Smooth muscle cell (in vitro differentiated cells): ENCODE data around the gene LYL1. TPM values are rescaled to one million over a fixed set of nuclear protein-coding genes. Genes with fewer than 3 reads are reported as not detected.

ENCODE experiments used
- DNase-seq: peaks from one replicate; lab custom pipeline; 2025; ENCODE audit not compliant: unreplicated experiment; lab: John Stamatoyannopoulos, UW
- H2AFZ ChIP-seq: fragments of 200-600 bp; sonication (generic); 2 replicates; pipeline ENCODE4 v1.6.0; 2016; ENCODE audit warnings: antibody characterized with exemption, low read depth, mild to moderate bottlenecking
- H3F3A ChIP-seq: fragments of 200-600 bp; sonication (generic); 2 replicates; pipeline ENCODE4 v1.6.0; 2017; ENCODE audit warnings: antibody characterized with exemption, low read depth
- H3K27ac ChIP-seq: fragments of 200-600 bp; sonication (generic); 2 replicates; pipeline ENCODE4 v1.5.1; 2016; ENCODE audit warnings: low read depth, mild to moderate bottlenecking
- H3K27me3 ChIP-seq: fragments of 200-600 bp; sonication (generic); 2 replicates; pipeline ENCODE4 v1.6.1; 2016; ENCODE audit warnings: low read depth, mild to moderate bottlenecking
- H3K36me3 ChIP-seq: fragments of 200-600 bp; sonication (generic); 2 replicates; pipeline ENCODE4 v1.5.1; 2016; ENCODE audit warnings: low read depth
- H3K4me1 ChIP-seq: fragments of 200-600 bp; sonication (generic); 2 replicates; pipeline ENCODE4 v1.5.1; 2016; ENCODE audit warnings: low read depth
- H3K4me2 ChIP-seq: fragments of 200-600 bp; sonication (generic); 2 replicates; pipeline ENCODE4 v1.6.0; 2016; ENCODE audit warnings: mild to moderate bottlenecking
- H3K4me3 ChIP-seq: fragments of 200-600 bp; sonication (generic); 2 replicates; pipeline ENCODE4 v1.5.1; 2016; ENCODE audit warnings: mild to moderate bottlenecking
- H3K79me2 ChIP-seq: fragments of 200-600 bp; sonication (generic); 2 replicates; pipeline ENCODE4 v1.6.0; 2016; ENCODE audit warnings: low read depth, mild to moderate bottlenecking
- H3K9ac ChIP-seq: fragments of 200-600 bp; sonication (generic); 2 replicates; pipeline ENCODE4 v1.6.0; 2016; ENCODE audit warnings: low read depth
- H3K9me3 ChIP-seq: fragments of 200-600 bp; sonication (generic); replicated peaks from 2 replicates; pipeline ENCODE4 v1.5.1; 2016; ENCODE audit warnings: low read depth
- H4K20me1 ChIP-seq: fragments of 200-600 bp; sonication (generic); 2 replicates; pipeline ENCODE4 v1.6.0; 2016; ENCODE audit warnings: low read depth
- CTCF ChIP-seq: fragments of 200-600 bp; sonication (generic); IDR thresholded peaks from 2 replicates; pipeline ENCODE4 v1.5.1; 2017; ENCODE audit warnings: borderline replicate concordance, mild to moderate bottlenecking, antibody characterized with exemption; ENCODE audit not compliant: insufficient read depth, poor library complexity, severe bottlenecking
- WGBS: methylation state at CpG from one replicate; pipeline ENCODE4 v1.1.7; 2016; ENCODE audit warnings: low lambda C conversion rate; 5-methylcytosine and 5-hydroxymethylcytosine counted together
- polyA plus RNA-seq: library from polyadenylated mRNA; unstranded; fragments of >200 nt; fragmentation: Nextera tagmentation; extraction: Ambion mirVana; gene quantifications from 2 replicates; pipeline ENCODE4 v1.2.1, GENCODE V29; 2016
- total RNA-seq: library from RNA; depleted of rRNA; stranded (reverse); fragments of >200 nt; gene quantifications from 2 replicates; pipeline ENCODE4 v1.2.3, GENCODE V29; 2014

LYL1 gene
- total and polyA plus RNA-seq, 2 experiments from 2014 or later: 2.8 to 3.2 TPM

GRCh38 chr19:13095393-13095784 is 7.3 kb downstream of the LYL1 start:
- Histone ChIP-seq H4K20me1 (peaks cover 11% of the 10 kb centered on the region), H2AFZ (no peak overlapping the region), H3K4me3 (no peak overlapping the region), H3K27ac (no peak overlapping the region), H3K9me3 (no peaks in the 10 kb centered on the region), H3K27me3 (peaks cover 48% of the 10 kb centered on the region), H3K79me2 (no peaks in the 10 kb centered on the region), H3K9ac (no peak overlapping the region), H3K4me2 (peak overlapping the region; percentile 65), H3F3A (peaks cover 13% of the 10 kb centered on the region), H3K36me3 (no peaks in the 10 kb centered on the region), H3K4me1 (peaks cover 35% of the 10 kb centered on the region)
- TF ChIP-seq CTCF: no peak
- 4% methylated on average over 17 of the region's 25 CpGs for WGBS
- DNase-seq: no peak

- Histone ChIP-seq H3K9ac (no peak overlapping the region), H3K27ac (no peak overlapping the region), H2AFZ (no peak overlapping the region), H3K4me3 (no peak overlapping the region), H3K79me2 (no peaks in the 10 kb centered on the region), H3K4me2 (no peak overlapping the region), H3K9me3 (no peaks in the 10 kb centered on the region), H3K27me3 (peaks cover 48% of the 10 kb centered on the region), H3K4me1 (peaks cover 35% of the 10 kb centered on the region), H3K36me3 (no peaks in the 10 kb centered on the region), H4K20me1 (peaks cover 11% of the 10 kb centered on the region), H3F3A (peaks cover 8% of the 10 kb centered on the region)
- DNase-seq: no peak
- 22% methylated on average over 14 of the region's 16 CpGs for WGBS
- TF ChIP-seq CTCF: no peak
Measured at GRCh38 chr19:13094771-13095392, 7.8 kb downstream of the LYL1 start.

- DNase-seq: no peak
- peaks cover 35% of the 10 kb centered on the region for H3K4me1 ChIP-seq
- H3K27ac ChIP-seq: no peak overlapping the region
- 41% methylated on average over 5 of the region's 5 CpGs for WGBS
- no peaks in the 10 kb centered on the region for H3K9me3 ChIP-seq
- no peaks in the 10 kb centered on the region for H3K36me3 ChIP-seq
- H4K20me1 ChIP-seq: peaks cover 11% of the 10 kb centered on the region
- no peak overlapping the region for H2AFZ ChIP-seq
- no peaks in the 10 kb centered on the region for H3K79me2 ChIP-seq
- TF ChIP-seq CTCF: no peak
- H3K4me2 ChIP-seq: no peak overlapping the region
- H3K4me3 ChIP-seq: no peak overlapping the region
- H3F3A ChIP-seq: peaks cover 4% of the 10 kb centered on the region
- no peak overlapping the region for H3K9ac ChIP-seq
- H3K27me3 ChIP-seq: peaks cover 47% of the 10 kb centered on the region
Measured at GRCh38 chr19:13094106-13094504, 8.6 kb downstream of the LYL1 start.
